GM21786 (cell line): ENCODE results near the gene NRSN2.
"Not testable (repeated sequence)": the region's sequence is repeated elsewhere in the genome, so short reads cannot be mapped to it uniquely, and the experiment has no call there.

Experiments
- ATAC-seq: cut with Tn5 transposase; IDR thresholded peaks from one replicate; pipeline ENCODE4 v1.9.1; 2021; ENCODE audit not compliant: unreplicated experiment

NRSN2 gene

GRCh38 chr20:325045-325888, 21.6 kb upstream of the NRSN2 start, which contains the start of gene SOX12:
TSS of gene SOX12 (plus strand) at chr20:325552. CDS start at chr20:325925, 373 bp downstream.
- ATAC-seq, result peak; percentile 72

- no peak for ATAC-seq
Measured at GRCh38 chr20:325889-326644, 20.8 kb upstream of the NRSN2 start.

GRCh38 chr20:326645-327185, 20.2 kb upstream of the NRSN2 start:
- ATAC-seq, result no peak

- no peak for ATAC-seq
Measured at GRCh38 chr20:327186-328026, 19.5 kb upstream of the NRSN2 start.

GRCh38 chr20:328027-328974, 18.6 kb upstream of the NRSN2 start:
- ATAC-seq, result no peak

GRCh38 chr20:328975-329695, 17.8 kb upstream of the NRSN2 start:
- ATAC-seq, result no peak

- no peak for ATAC-seq
Measured at GRCh38 chr20:329851-330232, 17.1 kb upstream of the NRSN2 start.

GRCh38 chr20:330233-331149, 16.4 kb upstream of the NRSN2 start:
- ATAC-seq, result no peak

- ATAC-seq, result no peak
Measured at GRCh38 chr20:334578-334977, 12.3 kb upstream of the NRSN2 start.

GRCh38 chr20:336040-336439, 10.9 kb upstream of the NRSN2 start:
- ATAC-seq, result not testable (repeated sequence)

- no peak for ATAC-seq
Measured at GRCh38 chr20:341682-342081, 5.2 kb upstream of the NRSN2 start.

- ATAC-seq, result no peak
Measured at GRCh38 chr20:343107-343506, 3.8 kb upstream of the NRSN2 start.

GRCh38 chr20:346033-346639, 775 bp upstream of the NRSN2 start:
- no peak for ATAC-seq

GRCh38 chr20:347317-347639, 367 bp downstream of the NRSN2 start:
- no peak for ATAC-seq

- ATAC-seq, result peak; percentile 69
Measured at GRCh38 chr20:347640-348484, 951 bp downstream of the NRSN2 start.

- ATAC-seq, result no peak
Measured at GRCh38 chr20:348972-349841, 2.3 kb downstream of the NRSN2 start.
